ENCODE measurements around the gene CPM.

Gene CPM

DNA sequence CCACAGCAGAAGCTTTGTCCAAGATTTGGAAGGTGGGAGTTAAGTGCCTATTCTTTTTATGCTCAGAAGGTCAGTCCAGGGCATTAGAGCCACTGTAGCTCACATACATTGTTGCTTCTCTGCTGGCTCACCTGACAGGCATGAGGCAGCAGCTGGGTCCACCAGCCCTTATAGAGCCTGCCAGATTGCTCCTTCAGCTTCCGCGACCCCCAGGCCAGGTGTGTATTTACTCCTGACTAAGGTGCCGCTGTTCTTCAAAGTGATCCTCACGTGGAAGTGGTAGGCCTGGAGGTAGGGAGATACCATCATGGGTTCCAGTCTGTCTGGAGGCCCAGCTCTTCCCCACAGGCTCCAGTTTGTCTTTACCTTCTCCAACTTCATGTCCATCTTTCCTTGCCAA, 17.5 kb upstream of the CPM start:
- TF ChIP-seq TAF1 (IDR thresholded peaks at IDR 0.05; ENCODE audit: borderline replicate concordance, insufficient read depth, low read length), result no peak
- TF ChIP-seq, protein P1, sequence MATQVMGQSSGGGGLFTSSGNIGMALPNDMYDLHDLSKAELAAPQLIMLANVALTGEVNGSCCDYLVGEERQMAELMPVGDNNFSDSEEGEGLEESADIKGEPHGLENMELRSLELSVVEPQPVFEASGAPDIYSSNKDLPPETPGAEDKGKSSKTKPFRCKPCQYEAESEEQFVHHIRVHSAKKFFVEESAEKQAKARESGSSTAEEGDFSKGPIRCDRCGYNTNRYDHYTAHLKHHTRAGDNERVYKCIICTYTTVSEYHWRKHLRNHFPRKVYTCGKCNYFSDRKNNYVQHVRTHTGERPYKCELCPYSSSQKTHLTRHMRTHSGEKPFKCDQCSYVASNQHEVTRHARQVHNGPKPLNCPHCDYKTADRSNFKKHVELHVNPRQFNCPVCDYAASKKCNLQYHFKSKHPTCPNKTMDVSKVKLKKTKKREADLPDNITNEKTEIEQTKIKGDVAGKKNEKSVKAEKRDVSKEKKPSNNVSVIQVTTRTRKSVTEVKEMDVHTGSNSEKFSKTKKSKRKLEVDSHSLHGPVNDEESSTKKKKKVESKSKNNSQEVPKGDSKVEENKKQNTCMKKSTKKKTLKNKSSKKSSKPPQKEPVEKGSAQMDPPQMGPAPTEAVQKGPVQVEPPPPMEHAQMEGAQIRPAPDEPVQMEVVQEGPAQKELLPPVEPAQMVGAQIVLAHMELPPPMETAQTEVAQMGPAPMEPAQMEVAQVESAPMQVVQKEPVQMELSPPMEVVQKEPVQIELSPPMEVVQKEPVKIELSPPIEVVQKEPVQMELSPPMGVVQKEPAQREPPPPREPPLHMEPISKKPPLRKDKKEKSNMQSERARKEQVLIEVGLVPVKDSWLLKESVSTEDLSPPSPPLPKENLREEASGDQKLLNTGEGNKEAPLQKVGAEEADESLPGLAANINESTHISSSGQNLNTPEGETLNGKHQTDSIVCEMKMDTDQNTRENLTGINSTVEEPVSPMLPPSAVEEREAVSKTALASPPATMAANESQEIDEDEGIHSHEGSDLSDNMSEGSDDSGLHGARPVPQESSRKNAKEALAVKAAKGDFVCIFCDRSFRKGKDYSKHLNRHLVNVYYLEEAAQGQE (IDR thresholded peaks at IDR 0.05; ENCODE audit: insufficient read depth in 1 of 2, low read depth in 2 of 2, low read length in 2 of 2), result no peak

DNA sequence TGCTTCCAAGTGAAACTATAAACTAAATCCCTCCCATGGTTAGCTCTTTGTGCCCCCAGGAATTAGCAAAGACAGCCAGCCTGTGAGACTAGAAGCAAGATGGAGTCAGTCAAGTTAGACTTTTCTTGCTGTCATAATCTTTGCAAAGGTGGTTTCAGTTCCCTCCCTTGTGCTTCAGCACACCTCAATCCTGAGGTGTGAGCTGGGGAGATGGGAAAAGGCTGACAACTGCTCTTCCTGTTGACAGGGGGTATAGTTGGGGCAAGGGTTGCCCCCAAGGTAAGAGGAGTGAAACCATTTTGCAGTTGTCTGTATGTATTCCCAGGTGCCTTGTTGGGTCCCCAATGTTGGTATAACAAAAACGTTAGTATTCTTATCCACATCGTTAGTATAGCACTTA, 12.3 kb upstream of the CPM start:
- TF ChIP-seq FOXP2 (optimal IDR thresholded peaks at IDR 0.05; ENCODE audit: borderline replicate concordance, extremely low read depth, extremely low read length, insufficient read depth) (no peak), POLR2AphosphoS5 (IDR thresholded peaks at IDR 0.05; ENCODE audit: low read depth, low read length) (no peak), TAF1 (IDR thresholded peaks at IDR 0.05; ENCODE audit: borderline replicate concordance, insufficient read depth, low read length) (no peak), SIN3A (IDR thresholded peaks at IDR 0.05; ENCODE audit: borderline replicate concordance, insufficient read depth, low read length) (no peak)
- TF ChIP-seq, protein P1 (IDR thresholded peaks at IDR 0.05; ENCODE audit: insufficient read depth in 1 of 2, low read depth in 2 of 2, low read length in 2 of 2), result no peak

DNA sequence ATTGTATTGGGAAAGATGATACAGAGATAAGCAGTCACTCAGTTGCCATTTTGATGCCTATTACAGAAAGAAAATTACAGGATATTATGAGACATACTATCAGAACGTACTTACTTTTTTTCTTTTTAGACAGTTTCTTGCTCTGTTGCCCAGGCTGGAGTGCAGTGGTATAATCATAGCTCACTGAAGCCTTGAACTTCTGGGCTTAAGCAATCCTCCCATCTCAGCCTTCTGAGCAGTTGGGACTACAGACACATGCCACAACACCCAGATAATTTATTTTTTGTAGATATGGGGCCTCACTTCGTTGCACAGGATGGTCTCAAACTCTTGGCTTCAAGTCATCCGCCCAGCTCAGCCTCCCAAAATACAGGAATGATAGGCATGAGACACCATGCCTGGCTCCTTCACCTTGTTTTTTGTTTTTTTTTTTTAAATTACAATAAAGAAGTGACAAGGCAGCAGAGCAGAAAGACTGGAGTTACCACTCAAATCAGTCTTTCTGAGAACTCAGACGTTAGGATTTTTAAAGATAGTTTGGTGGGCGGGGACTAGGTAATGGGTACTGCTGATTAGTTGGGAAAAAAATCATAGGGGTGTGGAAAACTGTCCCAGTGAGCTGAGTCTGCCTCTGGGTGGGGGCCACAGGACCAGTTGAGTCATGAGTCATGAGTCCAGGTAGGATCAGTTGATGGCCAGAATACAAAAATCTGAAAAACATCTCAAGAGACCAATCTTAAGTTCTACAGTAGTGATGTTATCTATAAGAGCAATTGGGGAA, 11.5 kb upstream of the CPM start:
- TF ChIP-seq, protein P1 (IDR thresholded peaks at IDR 0.05; ENCODE audit: insufficient read depth in 1 of 2, low read depth in 2 of 2, low read length in 2 of 2), result no peak
- no peak for TF ChIP-seq SIN3A (IDR thresholded peaks at IDR 0.05; ENCODE audit: borderline replicate concordance, insufficient read depth, low read length)
- TF ChIP-seq POLR2AphosphoS5 (IDR thresholded peaks at IDR 0.05; ENCODE audit: low read depth, low read length), result no peak
- no peak for TF ChIP-seq FOXP2 (optimal IDR thresholded peaks at IDR 0.05; ENCODE audit: borderline replicate concordance, extremely low read depth, extremely low read length, insufficient read depth)
- TF ChIP-seq TAF1 (IDR thresholded peaks at IDR 0.05; ENCODE audit: borderline replicate concordance, insufficient read depth, low read length), result no peak

DNA sequence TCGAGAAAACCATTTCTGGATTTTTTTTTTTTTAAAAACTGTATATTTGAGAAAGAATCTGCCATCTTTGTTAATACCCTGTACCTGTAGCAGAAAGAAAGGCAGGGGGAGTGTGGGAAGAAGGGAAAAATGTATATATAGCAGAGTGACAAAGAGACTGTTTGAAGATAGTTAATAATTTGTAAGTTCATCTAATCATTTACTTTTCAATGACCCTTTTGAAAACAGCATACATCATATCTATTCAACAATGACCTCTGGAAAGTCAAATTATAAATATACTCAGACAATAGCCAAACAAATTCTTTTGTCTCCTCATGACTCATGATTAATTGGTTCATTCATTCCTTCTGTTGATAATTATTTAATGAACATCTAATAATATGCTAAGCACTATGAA, 10.9 kb upstream of the CPM start:
- TF ChIP-seq SIN3A (IDR thresholded peaks at IDR 0.05; ENCODE audit: borderline replicate concordance, insufficient read depth, low read length) (no peak), FOXP2 (optimal IDR thresholded peaks at IDR 0.05; ENCODE audit: borderline replicate concordance, extremely low read depth, extremely low read length, insufficient read depth) (no peak), POLR2AphosphoS5 (IDR thresholded peaks at IDR 0.05; ENCODE audit: low read depth, low read length) (no peak), TAF1 (IDR thresholded peaks at IDR 0.05; ENCODE audit: borderline replicate concordance, insufficient read depth, low read length) (no peak)
- TF ChIP-seq, protein P1 (IDR thresholded peaks at IDR 0.05; ENCODE audit: insufficient read depth in 1 of 2, low read depth in 2 of 2, low read length in 2 of 2), result no peak

DNA sequence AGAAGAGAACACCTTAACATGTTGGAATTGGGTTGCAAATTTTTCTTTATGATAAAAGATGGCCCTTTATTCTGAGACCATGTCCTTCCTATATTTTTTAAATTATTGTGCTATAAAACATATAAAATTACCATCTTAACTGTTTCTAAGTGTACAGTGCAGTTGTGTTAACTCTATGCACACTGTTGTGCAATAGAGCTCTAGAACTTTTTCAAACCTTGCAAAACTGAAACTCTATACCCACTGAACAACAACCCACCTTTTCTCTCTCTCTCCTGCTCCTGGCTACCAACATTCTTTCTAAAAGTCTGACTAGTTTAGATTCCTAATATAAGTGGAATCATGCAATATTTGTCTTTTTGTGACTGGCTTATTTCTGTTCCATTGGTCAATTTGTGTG, 7.8 kb upstream of the CPM start:
- TF ChIP-seq POLR2AphosphoS5 (IDR thresholded peaks at IDR 0.05; ENCODE audit: low read depth, low read length) (no peak), SIN3A (IDR thresholded peaks at IDR 0.05; ENCODE audit: borderline replicate concordance, insufficient read depth, low read length) (no peak), TAF1 (IDR thresholded peaks at IDR 0.05; ENCODE audit: borderline replicate concordance, insufficient read depth, low read length) (no peak), FOXP2 (optimal IDR thresholded peaks at IDR 0.05; ENCODE audit: borderline replicate concordance, extremely low read depth, extremely low read length, insufficient read depth) (no peak)
- TF ChIP-seq, protein P1 (IDR thresholded peaks at IDR 0.05; ENCODE audit: insufficient read depth in 1 of 2, low read depth in 2 of 2, low read length in 2 of 2), result no peak

Measured in PFSK-1 (cell line).